Endothelial cell of umbilical vein (primary cell): ENCODE data around the gene SUSD5. TPM values are rescaled to one million over a fixed set of nuclear protein-coding genes. Genes with fewer than 3 reads are reported as not detected.

Experiments
- BruUV-seq: library from RNA; stranded (reverse); fragments of 400-500 nt; replicated peaks from 2 replicates; lab custom pipeline; 2021; lab: Mats Ljungman, UMichigan
- CTCF ChIA-PET: fragments of 300-600, 350-600 bp; sonication (Branson Sonifier 250); formaldehyde crosslinking; loops from one replicate; lab custom pipeline; 2021; ENCODE audit warnings: antibody characterized with exemption, inconsistent platforms; lab: Charles Lee
- POLR2A ChIA-PET: fragments of 300-600, 350-600 bp; sonication (Branson Sonifier 250); formaldehyde crosslinking; loops from one replicate; lab custom pipeline; 2021; ENCODE audit warnings: antibody characterized with exemption, inconsistent platforms; lab: Charles Lee
- DNase-seq: peaks from one replicate; pipeline ENCODE4 v3.0.0-alpha.2; 2011; ENCODE audit warnings: low read depth, low spot score
- FAIRE-seq: peaks from 2 replicates; lab custom pipeline; 2011; peaks lifted over from hg19 to GRCh38; lab: Jason Lieb, UNC
- H2AFZ ChIP-seq: 2 replicates; pipeline ENCODE4 v1.6.0; 2012; ENCODE audit warnings: low read depth, low read length, control low read depth, inconsistent platforms
- H3K27ac ChIP-seq: 2 replicates; pipeline ENCODE4 v1.5.1; 2011; ENCODE audit warnings: low read depth, mild to moderate bottlenecking, control low read depth, low read length, moderate library complexity; ENCODE audit not compliant: insufficient read depth
- H3K27me3 ChIP-seq, 2 experiments: 2 replicates each; pipeline versions ENCODE4 v1.6.0 to v1.6.1; 2011; ENCODE audit warnings: low read length in 2 of 2, mixed read lengths in 1 of 2; ENCODE audit not compliant: control insufficient read depth in 2 of 2, insufficient read depth in 2 of 2
- H3K36me3 ChIP-seq, 2 experiments: 2 replicates in 1 of 2; 3 replicates in 1 of 2; pipeline ENCODE4 v1.5.1; 2011; ENCODE audit warnings: low read length in 2 of 2, mild to moderate bottlenecking in 1 of 2, moderate library complexity in 1 of 2; ENCODE audit not compliant: control insufficient read depth in 2 of 2, insufficient read depth in 2 of 2; ENCODE audit errors: extremely low read depth in 1 of 2
- H3K4me1 ChIP-seq: 3 replicates; pipeline ENCODE4 v1.5.1; 2011; ENCODE audit warnings: mild to moderate bottlenecking, low read length; ENCODE audit not compliant: control insufficient read depth, insufficient read depth; ENCODE audit errors: extremely low read depth
- H3K4me2 ChIP-seq: 2 replicates; pipeline ENCODE4 v1.6.1; 2011; ENCODE audit warnings: low read length, control low read depth, mixed read lengths; ENCODE audit not compliant: insufficient read depth
- H3K4me3 ChIP-seq, 3 experiments: fragments of 200-600 bp in 1 of 3; sonication (generic), shearing (Covaris generic) in 1 of 3; replicated peaks in 1 of 3; 2 replicates each; pipeline ENCODE4 v1.5.1; 2011 to 2016; ENCODE audit warnings: control low read depth in 3 of 3, low read length in 3 of 3, mild to moderate bottlenecking in 2 of 3, inconsistent platforms in 1 of 3, low read depth in 1 of 3, moderate library complexity in 1 of 3; ENCODE audit not compliant: insufficient read depth in 1 of 3
- H3K79me2 ChIP-seq: 2 replicates; pipeline ENCODE4 v1.6.0; 2012; ENCODE audit warnings: low read length, inconsistent platforms; ENCODE audit not compliant: control insufficient read depth, insufficient read depth
- H3K9ac ChIP-seq: replicated peaks from 2 replicates; pipeline ENCODE3; 2011; ENCODE audit warnings: low read length, control low read depth; ENCODE audit not compliant: insufficient read depth; ENCODE audit errors: extremely low read depth
- H3K9me1 ChIP-seq: replicated peaks from 3 replicates; pipeline ENCODE4 v1.6.0; 2011; ENCODE audit warnings: mild to moderate bottlenecking, low read length; ENCODE audit not compliant: control insufficient read depth, insufficient read depth; ENCODE audit errors: extremely low read depth
- H3K9me3 ChIP-seq: replicated peaks from 2 replicates; pipeline ENCODE4 v1.5.1; 2012; ENCODE audit warnings: low read length, inconsistent platforms; ENCODE audit not compliant: control insufficient read depth, insufficient read depth
- H4K20me1 ChIP-seq: replicated peaks from 2 replicates; pipeline ENCODE3; 2011; ENCODE audit warnings: mild to moderate bottlenecking, low read length; ENCODE audit not compliant: control insufficient read depth, insufficient read depth; ENCODE audit errors: extremely low read depth
- CTCF ChIP-seq, 2 donors: IDR thresholded peaks; 1 replicate in 1 of 2; 2 replicates in 1 of 2; pipeline ENCODE4 v1.5.1; 2011; ENCODE audit warnings: low read length in 2 of 2, mild to moderate bottlenecking in 2 of 2, moderate library complexity in 2 of 2, control low read depth in 1 of 2, inconsistent platforms in 1 of 2, low read depth in 1 of 2; ENCODE audit not compliant: insufficient read depth in 1 of 2; ENCODE audit errors: extremely low read depth in 1 of 2
- EZH2 ChIP-seq: IDR thresholded peaks from 2 replicates; pipeline ENCODE4 v1.6.1; 2012; ENCODE audit warnings: borderline replicate concordance, low read depth, mild to moderate bottlenecking, moderate library complexity, low read length, inconsistent platforms; ENCODE audit not compliant: severe bottlenecking
- FOS ChIP-seq: IDR thresholded peaks from 2 replicates; pipeline ENCODE4 v1.6.1; 2011; ENCODE audit warnings: mild to moderate bottlenecking, low read length, moderate library complexity, borderline replicate concordance; ENCODE audit not compliant: insufficient read depth
- GATA2 ChIP-seq: IDR thresholded peaks from 2 replicates; pipeline ENCODE4 v1.7.0; 2011; ENCODE audit warnings: low read depth, mild to moderate bottlenecking, moderate library complexity, mixed read lengths, low read length; ENCODE audit not compliant: insufficient read length, insufficient read depth
- JUN ChIP-seq: IDR thresholded peaks from 2 replicates; pipeline ENCODE4 v1.6.1; 2011; ENCODE audit warnings: borderline replicate concordance, low read depth; ENCODE audit not compliant: insufficient read length, insufficient read depth
- MYC ChIP-seq: IDR thresholded peaks from one replicate; pipeline ENCODE4 v1.6.1; 2011; ENCODE audit warnings: mild to moderate bottlenecking, low read depth, low read length
- POLR2A ChIP-seq: IDR thresholded peaks from 2 replicates; pipeline ENCODE4 v1.6.1; 2012; ENCODE audit warnings: low read depth, mild to moderate bottlenecking, control low read depth, low read length
- POLR2AphosphoS5 ChIP-seq: IDR thresholded peaks from 2 replicates; pipeline ENCODE4 v1.6.1; 2012; ENCODE audit warnings: low read depth, mild to moderate bottlenecking, control low read depth, low read length, moderate library complexity; ENCODE audit not compliant: insufficient read depth
- dilution Hi-C: fragments of 300-500 bp; cut with MboI; formaldehyde crosslinking; loops from one replicate; pipeline ENCODE4 v1.15.0; 2019; ENCODE audit warnings: low sequenced_read_pairs; ENCODE audit not compliant: extremely low pct_ligation_motif_present
- intact Hi-C: fragments of 100-400 bp; cut with micrococcal nuclease; formaldehyde crosslinking; loops from one replicate; pipeline ENCODE4 v1.10.0; 2022
- polyA plus RNA-seq, 4 experiments: library from polyadenylated mRNA; depleted of rRNA in 3 of 4; stranded (reverse) in 3 of 4; unstranded in 1 of 4; fragments of >200 nt; gene quantifications; 2 replicates each; pipeline versions ENCODE4 v1.2.1 to v1.2.3, GENCODE V29; 2011 to 2012; ENCODE audit warnings: missing spikeins in 1 of 4
- total RNA-seq: library from RNA; stranded (reverse); gene quantifications from 2 replicates; pipeline ENCODE4 v1.2.3, GENCODE V29; 2021
- TF ChIP-seq, protein P1 (sequence below): IDR thresholded peaks from 2 replicates; pipeline ENCODE4 v1.6.1; 2011; ENCODE audit not compliant: insufficient read depth, insufficient read length

Gene SUSD5
- total and polyA plus RNA-seq, 2 donors (not counting 3 experiments of a cell fraction or from before 2014, with no cell fraction given): 7.7 to 18.8 TPM

DNA sequence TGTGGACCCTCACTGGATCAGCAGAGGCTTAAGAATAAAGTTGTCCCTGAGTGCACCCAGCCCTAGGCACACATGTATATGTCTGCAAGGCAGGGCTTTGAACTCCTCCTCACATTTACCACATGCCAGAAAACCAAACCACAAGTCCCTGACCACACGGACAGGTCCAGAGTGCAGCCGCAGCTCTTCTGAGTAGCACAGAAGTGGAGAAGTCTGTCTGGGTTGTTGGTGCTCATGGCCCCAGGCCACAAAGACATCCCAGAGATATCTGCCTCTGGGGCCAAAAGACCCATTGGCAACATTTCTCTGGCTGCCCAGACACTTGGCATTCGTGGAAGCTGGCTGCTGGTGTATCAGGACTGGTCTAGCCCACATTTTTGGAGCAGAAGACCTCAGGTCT lies 17.4 kb downstream of the SUSD5 start:
- no peaks in the 10 kb centered on the region for H3K36me3 ChIP-seq
- no peaks in the 10 kb centered on the region for H3K9me1 ChIP-seq
- H3K4me3 ChIP-seq: no peak overlapping the region
- intact Hi-C loops (no loop called here), dilution Hi-C loops (no loop called here)
- no peaks in the 10 kb centered on the region for H4K20me1 ChIP-seq
- no peaks in the 10 kb centered on the region for H3K27me3 ChIP-seq
- H3K4me2 ChIP-seq: no peak overlapping the region
- no peak overlapping the region for H3K9ac ChIP-seq
- no peak overlapping the region for H2AFZ ChIP-seq
- no peak overlapping the region for H3K27ac ChIP-seq
- DNase-seq (no peak), FAIRE-seq (no peak)
- ChIA-PET POLR2A (no interaction called here), CTCF (interaction anchor here (1.1 to 3.1 kb wide), 2 partner anchors 17 to 172 kb away, joined by 3 to 10 read pairs; no protein-coding TSS in a partner anchor)
- no peaks in the 10 kb centered on the region for H3K4me1 ChIP-seq
- no peaks in the 10 kb centered on the region for H3K9me3 ChIP-seq
- no TSS peak for BruUV-seq
- no peaks in the 10 kb centered on the region for H3K79me2 ChIP-seq
- TF ChIP-seq MYC (no peak), FOS (no peak), JUN (no peak), EZH2 (no peak), POLR2AphosphoS5 (no peak), CTCF (IDR thresholded peaks at IDR 0.05; ENCODE audit: extremely low read depth in 1 of 2, insufficient read depth in 1 of 2, low read depth in 1 of 2, low read length in 2 of 2) (no peak), GATA2 (no peak), POLR2A (no peak)
- TF ChIP-seq, protein P1, sequence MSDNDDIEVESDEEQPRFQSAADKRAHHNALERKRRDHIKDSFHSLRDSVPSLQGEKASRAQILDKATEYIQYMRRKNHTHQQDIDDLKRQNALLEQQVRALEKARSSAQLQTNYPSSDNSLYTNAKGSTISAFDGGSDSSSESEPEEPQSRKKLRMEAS: no peak
